ENCODE measurements around the gene ECHDC3. TPM values are rescaled to one million over a fixed set of nuclear protein-coding genes. Genes with fewer than 3 reads are reported as not detected.
A peak's percentile ranks its signal among the peaks of the same experiment; 100 is the strongest.

The ECHDC3 gene
- total and polyA plus RNA-seq, 10 of the 15 experiments (the other 5 are each of a cell fraction or from before 2014, with no cell fraction given): 0.16 to 10.0 (median 6.0) TPM

DNA sequence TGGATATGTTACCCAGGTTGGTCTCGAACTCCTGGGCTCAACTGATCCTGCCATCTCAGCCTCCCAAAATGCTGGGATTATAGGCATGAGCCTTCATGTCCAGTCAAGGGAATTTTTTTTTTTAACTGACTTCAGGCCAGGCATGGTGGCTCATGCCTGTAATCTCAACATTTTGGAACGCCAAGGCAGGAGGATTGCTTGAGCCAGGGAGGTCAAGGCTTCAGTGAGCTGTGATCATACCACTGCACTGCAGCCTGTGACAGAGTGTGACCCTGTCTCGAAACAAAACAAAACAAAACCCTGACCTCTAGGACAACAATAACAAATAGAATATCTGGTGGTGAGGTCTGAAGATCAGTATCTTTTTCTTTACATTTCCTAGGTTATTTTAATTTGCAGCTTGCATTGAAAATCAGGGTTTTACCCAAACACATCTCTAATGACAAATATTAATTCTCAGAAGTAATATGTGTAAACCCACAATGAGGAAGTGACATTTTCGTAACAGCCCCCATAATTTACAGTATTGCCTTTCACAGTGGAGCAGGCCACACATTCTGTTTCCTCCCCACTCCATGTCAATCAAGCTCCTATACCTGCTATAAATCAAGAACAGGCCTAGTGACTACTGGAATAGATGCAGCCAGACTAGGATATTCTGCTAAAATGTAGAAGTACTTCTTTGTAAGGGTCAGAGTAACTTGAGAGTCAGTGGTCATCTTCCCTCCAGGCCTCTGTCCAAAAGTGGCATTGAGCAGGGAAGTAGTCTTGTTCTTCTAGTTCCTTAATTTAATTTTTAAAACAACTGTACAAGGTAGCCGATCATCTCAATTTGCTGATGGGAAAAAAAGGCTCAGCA lies 43.3 kb upstream of the ECHDC3 start (continued):
- TF ChIP-seq MEF2A (IDR thresholded peaks at IDR 0.05; ENCODE audit: insufficient read depth, low read depth, low read length): 0 out of 2 replicates have a peak, but pooled peaks have one; percentile 59
- TF ChIP-seq, protein P1, sequence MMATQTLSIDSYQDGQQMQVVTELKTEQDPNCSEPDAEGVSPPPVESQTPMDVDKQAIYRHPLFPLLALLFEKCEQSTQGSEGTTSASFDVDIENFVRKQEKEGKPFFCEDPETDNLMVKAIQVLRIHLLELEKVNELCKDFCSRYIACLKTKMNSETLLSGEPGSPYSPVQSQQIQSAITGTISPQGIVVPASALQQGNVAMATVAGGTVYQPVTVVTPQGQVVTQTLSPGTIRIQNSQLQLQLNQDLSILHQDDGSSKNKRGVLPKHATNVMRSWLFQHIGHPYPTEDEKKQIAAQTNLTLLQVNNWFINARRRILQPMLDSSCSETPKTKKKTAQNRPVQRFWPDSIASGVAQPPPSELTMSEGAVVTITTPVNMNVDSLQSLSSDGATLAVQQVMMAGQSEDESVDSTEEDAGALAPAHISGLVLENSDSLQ (IDR thresholded peaks at IDR 0.05): peak; percentile 97
- no peak for TF ChIP-seq MYB (IDR thresholded peaks at IDR 0.05; ENCODE audit: borderline replicate concordance, low read depth, low read length)
- TF ChIP-seq HDGF (IDR thresholded peaks at IDR 0.05): no peak
- TF ChIP-seq TARDBP (IDR thresholded peaks at IDR 0.05; ENCODE audit: borderline replicate concordance): no peak
- no peak for TF ChIP-seq NFXL1 (IDR thresholded peaks at IDR 0.05; ENCODE audit: borderline replicate concordance)
- no peak for TF ChIP-seq FOS (IDR thresholded peaks at IDR 0.05; ENCODE audit: borderline replicate concordance, extremely low read depth, insufficient read length)
- TF ChIP-seq JUNB (IDR thresholded peaks at IDR 0.05): peak; percentile 73
- no peak for TF ChIP-seq SMARCA5 (IDR thresholded peaks at IDR 0.05)
- TF ChIP-seq HDAC2 (IDR thresholded peaks at IDR 0.05): no peak
- TF ChIP-seq CHD2 (IDR thresholded peaks at IDR 0.05; ENCODE audit: borderline replicate concordance, low read depth, low read length): no peak
- peak; percentile 65; the same call in 1 of the 2 replicates for TF ChIP-seq IKZF1 (conservative IDR thresholded peaks at IDR 0.05)
- no peak for TF ChIP-seq SMAD5 (IDR thresholded peaks at IDR 0.05; ENCODE audit: low read depth)
- TF ChIP-seq RCOR1 (conservative IDR thresholded peaks at IDR 0.05; ENCODE audit: low read depth, low read length): 0 out of 2 replicates have a peak, but pooled peaks have one; percentile 62
- TF ChIP-seq YBX1 (IDR thresholded peaks at IDR 0.05): no peak
- TF ChIP-seq, protein P2, sequence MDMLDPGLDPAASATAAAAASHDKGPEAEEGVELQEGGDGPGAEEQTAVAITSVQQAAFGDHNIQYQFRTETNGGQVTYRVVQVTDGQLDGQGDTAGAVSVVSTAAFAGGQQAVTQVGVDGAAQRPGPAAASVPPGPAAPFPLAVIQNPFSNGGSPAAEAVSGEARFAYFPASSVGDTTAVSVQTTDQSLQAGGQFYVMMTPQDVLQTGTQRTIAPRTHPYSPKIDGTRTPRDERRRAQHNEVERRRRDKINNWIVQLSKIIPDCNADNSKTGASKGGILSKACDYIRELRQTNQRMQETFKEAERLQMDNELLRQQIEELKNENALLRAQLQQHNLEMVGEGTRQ (IDR thresholded peaks at IDR 0.05; ENCODE audit: borderline replicate concordance, low read depth, low read length): no peak
- TF ChIP-seq, protein P3, sequence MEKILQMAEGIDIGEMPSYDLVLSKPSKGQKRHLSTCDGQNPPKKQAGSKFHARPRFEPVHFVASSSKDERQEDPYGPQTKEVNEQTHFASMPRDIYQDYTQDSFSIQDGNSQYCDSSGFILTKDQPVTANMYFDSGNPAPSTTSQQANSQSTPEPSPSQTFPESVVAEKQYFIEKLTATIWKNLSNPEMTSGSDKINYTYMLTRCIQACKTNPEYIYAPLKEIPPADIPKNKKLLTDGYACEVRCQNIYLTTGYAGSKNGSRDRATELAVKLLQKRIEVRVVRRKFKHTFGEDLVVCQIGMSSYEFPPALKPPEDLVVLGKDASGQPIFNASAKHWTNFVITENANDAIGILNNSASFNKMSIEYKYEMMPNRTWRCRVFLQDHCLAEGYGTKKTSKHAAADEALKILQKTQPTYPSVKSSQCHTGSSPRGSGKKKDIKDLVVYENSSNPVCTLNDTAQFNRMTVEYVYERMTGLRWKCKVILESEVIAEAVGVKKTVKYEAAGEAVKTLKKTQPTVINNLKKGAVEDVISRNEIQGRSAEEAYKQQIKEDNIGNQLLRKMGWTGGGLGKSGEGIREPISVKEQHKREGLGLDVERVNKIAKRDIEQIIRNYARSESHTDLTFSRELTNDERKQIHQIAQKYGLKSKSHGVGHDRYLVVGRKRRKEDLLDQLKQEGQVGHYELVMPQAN (conservative IDR thresholded peaks at IDR 0.05): no peak
- TF ChIP-seq SRF (IDR thresholded peaks at IDR 0.05; ENCODE audit: low read depth in 2 of 2, low read length in 2 of 2): no peak
- TF ChIP-seq NRF1 (conservative IDR thresholded peaks at IDR 0.05; ENCODE audit: low read depth, low read length): no peak
- TF ChIP-seq, protein P4, sequence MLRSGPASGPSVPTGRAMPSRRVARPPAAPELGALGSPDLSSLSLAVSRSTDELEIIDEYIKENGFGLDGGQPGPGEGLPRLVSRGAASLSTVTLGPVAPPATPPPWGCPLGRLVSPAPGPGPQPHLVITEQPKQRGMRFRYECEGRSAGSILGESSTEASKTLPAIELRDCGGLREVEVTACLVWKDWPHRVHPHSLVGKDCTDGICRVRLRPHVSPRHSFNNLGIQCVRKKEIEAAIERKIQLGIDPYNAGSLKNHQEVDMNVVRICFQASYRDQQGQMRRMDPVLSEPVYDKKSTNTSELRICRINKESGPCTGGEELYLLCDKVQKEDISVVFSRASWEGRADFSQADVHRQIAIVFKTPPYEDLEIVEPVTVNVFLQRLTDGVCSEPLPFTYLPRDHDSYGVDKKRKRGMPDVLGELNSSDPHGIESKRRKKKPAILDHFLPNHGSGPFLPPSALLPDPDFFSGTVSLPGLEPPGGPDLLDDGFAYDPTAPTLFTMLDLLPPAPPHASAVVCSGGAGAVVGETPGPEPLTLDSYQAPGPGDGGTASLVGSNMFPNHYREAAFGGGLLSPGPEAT (IDR thresholded peaks at IDR 0.05; ENCODE audit: low read depth): peak; percentile 62
- TF ChIP-seq TBL1XR1 (IDR thresholded peaks at IDR 0.05; ENCODE audit: low read depth, low read length): peak; percentile 51; the same call in 1 of the 2 replicates
- TF ChIP-seq RB1 (IDR thresholded peaks at IDR 0.05; ENCODE audit: borderline replicate concordance): no peak
- no peak for TF ChIP-seq BRCA1 (IDR thresholded peaks at IDR 0.05; ENCODE audit: low read depth, low read length)
- no peak for TF ChIP-seq SIX5 (IDR thresholded peaks at IDR 0.05; ENCODE audit: low read depth, low read length, severe bottlenecking)
- 0 out of 2 replicates have a peak, but pooled peaks have one; percentile 27 for TF ChIP-seq CBFB (IDR thresholded peaks at IDR 0.05; ENCODE audit: low read depth)
